NB4 (cell line): ENCODE measurements around the gene NID2.

Experiments used
- DNase-seq: peaks from one replicate; pipeline ENCODE4 v3.0.0; 2010; ENCODE audit warnings: low read depth
- H3K4me3 ChIP-seq: one replicate; pipeline ENCODE4 v1.5.1; 2011; ENCODE audit warnings: mild to moderate bottlenecking, low read depth, low read length, moderate library complexity
- CTCF ChIP-seq: IDR thresholded peaks from one replicate; pipeline ENCODE4 v1.5.1; 2012; ENCODE audit warnings: low read depth, low read length
- MAX ChIP-seq: IDR thresholded peaks from 2 replicates; pipeline ENCODE4 v1.6.1; 2011; ENCODE audit warnings: low read depth, low read length
- MYC ChIP-seq: IDR thresholded peaks from 2 replicates; pipeline ENCODE4 v1.6.1; 2011; ENCODE audit warnings: low read depth, low read length
- POLR2A ChIP-seq: IDR thresholded peaks from 2 replicates; pipeline ENCODE4 v1.6.1; 2011; ENCODE audit warnings: mild to moderate bottlenecking; ENCODE audit not compliant: insufficient read length; ENCODE audit errors: extremely low read depth

Gene NID2

GRCh38 chr14:52082903-52083302 lies 14.0 kb upstream of the NID2 start:
- no peak for DNase-seq
- no peak for TF ChIP-seq CTCF
- no peak for TF ChIP-seq MYC
- no peak for TF ChIP-seq MAX
- no peak for TF ChIP-seq POLR2A
- no peak overlapping the region for H3K4me3 ChIP-seq

GRCh38 chr14:52081964-52082363 lies 13.1 kb upstream of the NID2 start:
- TF ChIP-seq MYC (no peak), MAX (no peak), CTCF (no peak), POLR2A (no peak)
- no peak for DNase-seq
- H3K4me3 ChIP-seq, result no peak overlapping the region

- DNase-seq, result no peak
- H3K4me3 ChIP-seq, result no peak overlapping the region
- TF ChIP-seq MYC (no peak), POLR2A (no peak), MAX (no peak), CTCF (no peak)
These were observed 12.2 kb upstream of the NID2 start for GRCh38 chr14:52080808-52081755.

GRCh38 chr14:52080158-52080800 lies 11.4 kb upstream of the NID2 start:
- H3K4me3 ChIP-seq, result no peak overlapping the region
- DNase-seq, result no peak
- TF ChIP-seq MYC (no peak), CTCF (no peak), POLR2A (no peak), MAX (no peak)

GRCh38 chr14:52079239-52079959 lies 10.5 kb upstream of the NID2 start:
- H3K4me3 ChIP-seq, result no peak overlapping the region
- TF ChIP-seq CTCF (no peak), MYC (no peak), POLR2A (no peak), MAX (no peak)
- DNase-seq, result no peak
